SK-N-SH (cell line): ENCODE results near the gene MC2R. TPM values are rescaled to one million over a fixed set of nuclear protein-coding genes. Genes with fewer than 3 reads are reported as not detected.

Experiments used
- CTCF ChIA-PET: fragments of 300-600, 350-600 bp; formaldehyde crosslinking; extraction: SDS; loops from one replicate; lab custom pipeline; 2021; lab: Yijun Ruan, JAX
- POLR2A ChIA-PET: fragments of 350-600 bp; sonication (Branson Sonifier 250); formaldehyde crosslinking; extraction: SDS; loops from one replicate; lab custom pipeline; 2020; ENCODE audit warnings: antibody characterized with exemption, inconsistent platforms; lab: Yijun Ruan, JAX
- DNase-seq: peaks from one replicate; pipeline ENCODE4 v3.0.0; 2012
- H2AFZ ChIP-seq: fragments of 200-600 bp; sonication (generic); 2 replicates; pipeline ENCODE4 v1.8.1; 2016; ENCODE audit warnings: antibody characterized with exemption, mild to moderate bottlenecking, low read depth
- H3F3A ChIP-seq: fragments of 200-600 bp; sonication (generic); replicated peaks from 2 replicates; pipeline ENCODE3; 2016; ENCODE audit warnings: antibody characterized with exemption, mild to moderate bottlenecking; ENCODE audit not compliant: insufficient read depth
- H3K27ac ChIP-seq, 2 experiments: fragments of 200-500 bp in 1 of 2; fragments of 200-600 bp in 1 of 2; sonication (Bioruptor generic) in 1 of 2; sonication (generic), shearing (Covaris generic) in 1 of 2; 2 replicates each; pipeline versions ENCODE4 v1.5.1 to v1.6.1; 2014 to 2016; ENCODE audit warnings: low read depth in 2 of 2, inconsistent platforms in 1 of 2, low read length in 1 of 2, mild to moderate bottlenecking in 1 of 2, mixed read lengths in 1 of 2
- H3K27me3 ChIP-seq: fragments of 200-600 bp; sonication (generic), shearing (Covaris generic); 2 replicates; pipeline ENCODE4 v1.6.1; 2016; ENCODE audit warnings: mixed run types; ENCODE audit not compliant: insufficient read depth
- H3K36me3 ChIP-seq, 2 experiments: fragments of 200-500 bp in 1 of 2; fragments of 200-600 bp in 1 of 2; sonication (Bioruptor generic) in 1 of 2; sonication (generic) in 1 of 2; replicated peaks in 1 of 2; 2 replicates each; pipeline versions ENCODE3 to v1.5.1; 2014 to 2016; ENCODE audit warnings: low read length in 1 of 2, mild to moderate bottlenecking in 1 of 2; ENCODE audit not compliant: insufficient read depth in 2 of 2, control insufficient read depth in 1 of 2
- H3K4me1 ChIP-seq, 2 experiments: fragments of 200-500 bp in 1 of 2; fragments of 200-600 bp in 1 of 2; sonication (Bioruptor generic) in 1 of 2; sonication (generic), shearing (Covaris generic) in 1 of 2; 2 replicates each; pipeline versions ENCODE4 v1.5.1 to v1.6.1; 2014 to 2016; ENCODE audit warnings: low read depth in 1 of 2, low read length in 1 of 2, mixed run types in 1 of 2; ENCODE audit not compliant: insufficient read depth in 2 of 2, control insufficient read depth in 1 of 2
- H3K4me2 ChIP-seq: fragments of 200-600 bp; sonication (generic), shearing (Covaris generic); 2 replicates; pipeline ENCODE4 v1.6.1; 2017; ENCODE audit warnings: mixed run types
- H3K4me3 ChIP-seq, 2 experiments: fragments of 200-500 bp in 1 of 2; fragments of 200-600 bp in 1 of 2; sonication (Bioruptor generic) in 1 of 2; sonication (generic), shearing (Covaris generic) in 1 of 2; 2 replicates each; pipeline versions ENCODE4 v1.5.1 to v1.8.1; 2014 to 2016; ENCODE audit warnings: low read depth in 2 of 2, inconsistent platforms in 1 of 2, low read length in 1 of 2, mild to moderate bottlenecking in 1 of 2, mixed read lengths in 1 of 2, moderate library complexity in 1 of 2
- H3K79me2 ChIP-seq: fragments of 200-600 bp; sonication (generic); 2 replicates; pipeline ENCODE4 v1.8.1; 2017; ENCODE audit warnings: mild to moderate bottlenecking; ENCODE audit not compliant: insufficient read depth
- H3K9ac ChIP-seq: fragments of 200-600 bp; sonication (generic); 2 replicates; pipeline ENCODE4 v1.6.1; 2017; ENCODE audit warnings: mixed run types
- H3K9me2 ChIP-seq: fragments of 200-600 bp; sonication (generic); 2 replicates; pipeline ENCODE4 v1.6.1; 2017; ENCODE audit warnings: mixed run types
- H3K9me3 ChIP-seq: fragments of 200-600 bp; sonication (generic); 2 replicates; pipeline ENCODE4 v1.6.1; 2017; ENCODE audit warnings: mixed run types, mild to moderate bottlenecking, moderate library complexity
- H4K20me1 ChIP-seq: fragments of 200-600 bp; sonication (generic); 2 replicates; pipeline ENCODE4 v1.6.1; 2017; ENCODE audit warnings: mild to moderate bottlenecking, mixed run types; ENCODE audit not compliant: insufficient read depth
- FOSL2 ChIP-seq: IDR thresholded peaks from 2 replicates; pipeline ENCODE4 v1.4.0; 2012; ENCODE audit warnings: low read depth, mild to moderate bottlenecking, moderate library complexity, borderline replicate concordance
- FOXM1 ChIP-seq: IDR thresholded peaks from 2 replicates; pipeline ENCODE4 v1.4.0; 2012; ENCODE audit warnings: low read depth, mild to moderate bottlenecking
- MEF2A ChIP-seq: IDR thresholded peaks from 2 replicates; pipeline ENCODE4 v1.4.0; 2012; ENCODE audit warnings: low read depth, borderline replicate concordance
- POLR2AphosphoS5 ChIP-seq: IDR thresholded peaks from 2 replicates; pipeline ENCODE4 v1.6.1; 2012; ENCODE audit warnings: low read depth, low read length
- RAD21 ChIP-seq: IDR thresholded peaks from 2 replicates; pipeline ENCODE4 v1.6.1; 2012; ENCODE audit warnings: mild to moderate bottlenecking, low read length
- SIN3A ChIP-seq: IDR thresholded peaks from 2 replicates; pipeline ENCODE4 v1.6.1; 2012; ENCODE audit warnings: low read depth, mild to moderate bottlenecking, low read length, moderate library complexity, borderline replicate concordance
- TEAD4 ChIP-seq: IDR thresholded peaks from 2 replicates; pipeline ENCODE4 v1.4.0; 2012; ENCODE audit warnings: mild to moderate bottlenecking, borderline replicate concordance; ENCODE audit not compliant: insufficient read depth
- USF2 ChIP-seq: fragments of 150-350 bp; IDR thresholded peaks from 2 replicates; pipeline ENCODE4 v1.6.1; 2017; ENCODE audit warnings: antibody characterized with exemption, low read length, low read depth, borderline replicate concordance
- ZBTB33 ChIP-seq: IDR thresholded peaks from 2 replicates; pipeline ENCODE4 v1.4.0; 2012; ENCODE audit warnings: low read depth, borderline replicate concordance
- WGBS: methylation state at CpG from one replicate; pipeline ENCODE4 v1.1.6; 2017; ENCODE audit warnings: low lambda C conversion rate; 5-methylcytosine and 5-hydroxymethylcytosine counted together
- polyA plus RNA-seq, 3 experiments: library from polyadenylated mRNA; depleted of rRNA; stranded (reverse); fragments of >200 nt; gene quantifications; 2 replicates each; pipeline ENCODE4 v1.2.3, GENCODE V29; 2012

Gene MC2R
- polyA plus RNA-seq (2012; rRNA removed): not detected in 2 replicates
- polyA plus RNA-seq (2012; cell fraction: cytosol; rRNA removed): not detected in 2 replicates
- not detected in 2 replicates for polyA plus RNA-seq (2012; cell fraction: nucleus; rRNA removed)

DNA sequence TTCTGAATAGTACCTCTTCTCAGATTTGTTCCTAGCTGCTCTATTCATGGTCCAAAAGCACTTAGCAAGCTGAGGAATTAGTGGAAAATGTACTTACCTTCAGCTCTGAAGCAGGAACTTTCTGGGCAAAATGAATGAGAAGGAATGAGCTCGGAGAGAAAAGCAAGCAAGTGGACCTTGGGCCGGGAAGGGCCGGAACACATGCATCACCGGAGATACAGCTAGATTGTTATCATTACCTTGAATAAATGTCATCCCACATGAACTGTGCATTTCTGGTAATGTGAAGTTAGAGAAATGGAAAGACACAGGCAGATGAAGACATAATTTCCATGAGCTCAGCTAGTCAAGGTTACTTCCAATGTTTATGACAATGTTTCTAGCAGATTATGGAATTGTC lies at the start of gene MC2R:
Gene MC2R (minus strand): TSS at position 146 of the 400 bp plus-strand sequence. CDS start 30,018 bp downstream, outside the sequence.
- 4% methylated on average over 4 of the region's 4 CpGs for WGBS
- Histone ChIP-seq H3K27me3 (peaks cover 49% of the 10 kb centered on the region; the same call in 1 of the 2 replicates), H3K27ac (no peak within 1 kb of the TSS), H2AFZ (no peak within 1 kb of the TSS), H3K9me2 (no peaks in the 10 kb centered on the region), H3K9me3 (no peaks in the 10 kb centered on the region), H3F3A (no peaks in the 10 kb centered on the region), H3K4me1 (peaks cover 0 to 5% of the 10 kb centered on the region in 2 experiments; a peak in 1 of 4 replicates), H3K36me3 (no peaks in the 10 kb centered on the region), H3K4me2 (no peak within 1 kb of the TSS), H3K79me2 (no peaks in the 10 kb centered on the region), H4K20me1 (no peaks in the 10 kb centered on the region), H3K9ac (no peak within 1 kb of the TSS)
- ChIA-PET POLR2A (no interaction called here), CTCF (no interaction called here)
- DNase-seq: no peak
- TF ChIP-seq MEF2A: no peak
- no peak for TF ChIP-seq FOXM1
- TF ChIP-seq, all 33 proteins: peak for 0
- H3K4me3 ChIP-seq: no peak within 1 kb of the TSS

GRCh38 chr18:13945811-13946210 lies 30.5 kb upstream of the MC2R start:
- no peaks in the 10 kb centered on the region for H3K9me2 ChIP-seq
- TF ChIP-seq ZBTB33: no peak
- TF ChIP-seq POLR2AphosphoS5: no peak
- TF ChIP-seq TEAD4: no peak
- TF ChIP-seq FOSL2: no peak
- TF ChIP-seq USF2: no peak
- no peak for TF ChIP-seq SIN3A
- no peak for TF ChIP-seq RAD21
- H3K27ac ChIP-seq: no peak overlapping the region
- H3F3A ChIP-seq: no peaks in the 10 kb centered on the region
- H3K4me3 ChIP-seq: no peak overlapping the region
- no peak for DNase-seq
- H3K36me3 ChIP-seq: no peaks in the 10 kb centered on the region
- 3% methylated on average over 2 of the region's 2 CpGs for WGBS
- no peaks in the 10 kb centered on the region for H4K20me1 ChIP-seq
- H3K4me2 ChIP-seq: no peak overlapping the region
- POLR2A ChIA-PET: no interaction called here
- no peak overlapping the region for H2AFZ ChIP-seq
- CTCF ChIA-PET: no interaction called here
- no peaks in the 10 kb centered on the region for H3K4me1 ChIP-seq
- H3K27me3 ChIP-seq: no peaks in the 10 kb centered on the region; the same call in 1 of the 2 replicates
- no peak overlapping the region for H3K9ac ChIP-seq
- H3K79me2 ChIP-seq: no peaks in the 10 kb centered on the region
- H3K9me3 ChIP-seq: no peaks in the 10 kb centered on the region
